Measurements from ENCODE around the gene PSME3. TPM values are rescaled to one million over a fixed set of nuclear protein-coding genes. Genes with fewer than 3 reads are reported as not detected.

PSME3 gene
- total and polyA plus RNA-seq, 2 experiments from 2014 or later = 93.5 to 178 TPM

Small RNA genes lying within 50 kb of the gene (microRNA-seq; reads per million reads assigned to microRNA genes)
- not detected for gene MIR6781

Small RNA genes lying within 50 kb of the gene (small RNA-seq; reads per million reads assigned to genes)
- gene MIR6781 (ENCODE audit: low replicate concordance) (not detected), gene RNU6-287P (ENCODE audit: low replicate concordance) (not detected)

Other genes starting within 250 kb of the PSME3 start
- gene RETREG3, start 224.0 kb upstream of the PSME3 start, total RNA-seq (2014; rRNA removed; shearing (Covaris generic)) = 35.4 and 38.2 TPM in 2 replicates
- gene RETREG3, start 224.0 kb upstream of the PSME3 start, polyA plus RNA-seq (2016; fragmentation: Nextera tagmentation; extraction: Ambion mirVana) = 8.0 and 10.5 TPM in 2 replicates
- gene TUBG1, start 223.7 kb upstream of the PSME3 start, total RNA-seq (2014; rRNA removed; shearing (Covaris generic)) = 82.8 and 101 TPM in 2 replicates
- gene TUBG1, start 223.7 kb upstream of the PSME3 start, polyA plus RNA-seq (2016; fragmentation: Nextera tagmentation; extraction: Ambion mirVana) = 110 and 117 TPM in 2 replicates
- 15.3 and 18.2 TPM in 2 replicates for gene TUBG2, start 174.1 kb upstream of the PSME3 start, total RNA-seq (2014; rRNA removed; shearing (Covaris generic))
- gene TUBG2, start 174.1 kb upstream of the PSME3 start, polyA plus RNA-seq (2016; fragmentation: Nextera tagmentation; extraction: Ambion mirVana) = 16.5 and 19.0 TPM in 2 replicates
- 24.2 and 24.8 TPM in 2 replicates for gene PLEKHH3, start 156.4 kb upstream of the PSME3 start, total RNA-seq (2014; rRNA removed; shearing (Covaris generic))
- 10.9 and 13.8 TPM in 2 replicates for gene PLEKHH3, start 156.4 kb upstream of the PSME3 start, polyA plus RNA-seq (2016; fragmentation: Nextera tagmentation; extraction: Ambion mirVana)
- gene CCR10, start 151.6 kb upstream of the PSME3 start, total RNA-seq (2014; rRNA removed; shearing (Covaris generic)) = 1.1 and 1.7 TPM in 2 replicates
- 2.7 and 3.0 TPM in 2 replicates for gene CCR10, start 151.6 kb upstream of the PSME3 start, polyA plus RNA-seq (2016; fragmentation: Nextera tagmentation; extraction: Ambion mirVana)
- gene CNTNAP1, start 150.9 kb upstream of the PSME3 start, total RNA-seq (2014; rRNA removed; shearing (Covaris generic)) = 2.9 and 5.0 TPM in 2 replicates
- 0.75 and 1.3 TPM in 2 replicates for gene CNTNAP1, start 150.9 kb upstream of the PSME3 start, polyA plus RNA-seq (2016; fragmentation: Nextera tagmentation; extraction: Ambion mirVana)
- 16.3 and 16.9 TPM in 2 replicates for gene EZH1, start 88.4 kb upstream of the PSME3 start, total RNA-seq (2014; rRNA removed; shearing (Covaris generic))
- 17.5 and 18.0 TPM in 2 replicates for gene EZH1, start 88.4 kb upstream of the PSME3 start, polyA plus RNA-seq (2016; fragmentation: Nextera tagmentation; extraction: Ambion mirVana)
- 2.6 and 8.8 TPM in 2 replicates for gene RAMP2, start 72.2 kb upstream of the PSME3 start, total RNA-seq (2014; rRNA removed; shearing (Covaris generic))
- gene RAMP2, start 72.2 kb upstream of the PSME3 start, polyA plus RNA-seq (2016; fragmentation: Nextera tagmentation; extraction: Ambion mirVana) = 28.3 and 29.5 TPM in 2 replicates
- gene VPS25, start 59.9 kb upstream of the PSME3 start, total RNA-seq (2014; rRNA removed; shearing (Covaris generic)) = 110 and 129 TPM in 2 replicates
- gene VPS25, start 59.9 kb upstream of the PSME3 start, polyA plus RNA-seq (2016; fragmentation: Nextera tagmentation; extraction: Ambion mirVana) = 93.5 and 105 TPM in 2 replicates
- gene WNK4, start 52.8 kb upstream of the PSME3 start, total RNA-seq (2014; rRNA removed; shearing (Covaris generic)) = 0.10 and 0.54 TPM in 2 replicates
- 0.65 and 0.83 TPM in 2 replicates for gene WNK4, start 52.8 kb upstream of the PSME3 start, polyA plus RNA-seq (2016; fragmentation: Nextera tagmentation; extraction: Ambion mirVana)
- gene COA3, start 34.7 kb upstream of the PSME3 start, total RNA-seq (2014; rRNA removed; shearing (Covaris generic)) = 57.6 and 81.2 TPM in 2 replicates
- 123 and 138 TPM in 2 replicates for gene COA3, start 34.7 kb upstream of the PSME3 start, polyA plus RNA-seq (2016; fragmentation: Nextera tagmentation; extraction: Ambion mirVana)
- gene CNTD1, start 34.5 kb upstream of the PSME3 start, total RNA-seq (2014; rRNA removed; shearing (Covaris generic)) = not detected in 2 replicates
- gene CNTD1, start 34.5 kb upstream of the PSME3 start, polyA plus RNA-seq (2016; fragmentation: Nextera tagmentation; extraction: Ambion mirVana) = 0.80 and 1.1 TPM in 2 replicates
- 54.8 and 57.2 TPM in 2 replicates for gene BECN1, start 9.1 kb upstream of the PSME3 start, total RNA-seq (2014; rRNA removed; shearing (Covaris generic))
- gene BECN1, start 9.1 kb upstream of the PSME3 start, polyA plus RNA-seq (2016; fragmentation: Nextera tagmentation; extraction: Ambion mirVana) = 35.5 and 41.8 TPM in 2 replicates
- 5.7 and 5.8 TPM in 2 replicates for gene AOC2, start 11.2 kb downstream of the PSME3 start, total RNA-seq (2014; rRNA removed; shearing (Covaris generic))
- 2.0 and 2.1 TPM in 2 replicates for gene AOC2, start 11.2 kb downstream of the PSME3 start, polyA plus RNA-seq (2016; fragmentation: Nextera tagmentation; extraction: Ambion mirVana)
- 1.4 and 1.6 TPM in 2 replicates for gene AOC3, start 17.8 kb downstream of the PSME3 start, total RNA-seq (2014; rRNA removed; shearing (Covaris generic))
- gene AOC3, start 17.8 kb downstream of the PSME3 start, polyA plus RNA-seq (2016; fragmentation: Nextera tagmentation; extraction: Ambion mirVana) = 1.7 and 2.6 TPM in 2 replicates
- not detected in 2 replicates for gene G6PC1, start 67.4 kb downstream of the PSME3 start, total RNA-seq (2014; rRNA removed; shearing (Covaris generic))
- gene G6PC1, start 67.4 kb downstream of the PSME3 start, polyA plus RNA-seq (2016; fragmentation: Nextera tagmentation; extraction: Ambion mirVana) = not detected in 2 replicates
- 25.7 and 28.4 TPM in 2 replicates for gene AARSD1, start 131.1 kb downstream of the PSME3 start, total RNA-seq (2014; rRNA removed; shearing (Covaris generic))
- 69.6 and 74.4 TPM in 2 replicates for gene AARSD1, start 131.1 kb downstream of the PSME3 start, polyA plus RNA-seq (2016; fragmentation: Nextera tagmentation; extraction: Ambion mirVana)
- 2.3 and 7.7 TPM in 2 replicates for gene PTGES3L, start 146.7 kb downstream of the PSME3 start, total RNA-seq (2014; rRNA removed; shearing (Covaris generic))
- gene PTGES3L, start 146.7 kb downstream of the PSME3 start, polyA plus RNA-seq (2016; fragmentation: Nextera tagmentation; extraction: Ambion mirVana) = 2.0 and 2.5 TPM in 2 replicates
- 11.1 and 11.9 TPM in 2 replicates for gene RUNDC1, start 147.2 kb downstream of the PSME3 start, total RNA-seq (2014; rRNA removed; shearing (Covaris generic))
- 6.1 and 6.9 TPM in 2 replicates for gene RUNDC1, start 147.2 kb downstream of the PSME3 start, polyA plus RNA-seq (2016; fragmentation: Nextera tagmentation; extraction: Ambion mirVana)
- gene RPL27, start 165.0 kb downstream of the PSME3 start, total RNA-seq (2014; rRNA removed; shearing (Covaris generic)) = 1,307 and 1,784 TPM in 2 replicates
- 2,722 and 2,793 TPM in 2 replicates for gene RPL27, start 165.0 kb downstream of the PSME3 start, polyA plus RNA-seq (2016; fragmentation: Nextera tagmentation; extraction: Ambion mirVana)
- 2.3 and 3.3 TPM in 2 replicates for gene IFI35, start 173.4 kb downstream of the PSME3 start, total RNA-seq (2014; rRNA removed; shearing (Covaris generic))
- gene IFI35, start 173.4 kb downstream of the PSME3 start, polyA plus RNA-seq (2016; fragmentation: Nextera tagmentation; extraction: Ambion mirVana) = 1.5 and 1.8 TPM in 2 replicates
- 227 and 300 TPM in 2 replicates for gene VAT1, start 189.0 kb downstream of the PSME3 start, total RNA-seq (2014; rRNA removed; shearing (Covaris generic))
- 233 and 267 TPM in 2 replicates for gene VAT1, start 189.0 kb downstream of the PSME3 start, polyA plus RNA-seq (2016; fragmentation: Nextera tagmentation; extraction: Ambion mirVana)
- gene RND2, start 191.8 kb downstream of the PSME3 start, total RNA-seq (2014; rRNA removed; shearing (Covaris generic)) = 20.8 and 22.9 TPM in 2 replicates
- 18.5 and 20.4 TPM in 2 replicates for gene RND2, start 191.8 kb downstream of the PSME3 start, polyA plus RNA-seq (2016; fragmentation: Nextera tagmentation; extraction: Ambion mirVana)

Measured in GM23338 (cell line).